Stimulated activated CD8-positive, alpha-beta memory T cell treated with anti-CD3 and anti-CD28 coated beads, Interleukin-7, amount 100 ng/mL, for 1 hour (primary cell): ENCODE data around the gene PERCC1.

Source experiments
- DNase-seq, 2 donors: peaks; one replicate each; pipeline ENCODE4 v3.0.0-alpha.2; 2020; ENCODE audit warnings: low read depth in 2 of 2

PERCC1 gene

DNA sequence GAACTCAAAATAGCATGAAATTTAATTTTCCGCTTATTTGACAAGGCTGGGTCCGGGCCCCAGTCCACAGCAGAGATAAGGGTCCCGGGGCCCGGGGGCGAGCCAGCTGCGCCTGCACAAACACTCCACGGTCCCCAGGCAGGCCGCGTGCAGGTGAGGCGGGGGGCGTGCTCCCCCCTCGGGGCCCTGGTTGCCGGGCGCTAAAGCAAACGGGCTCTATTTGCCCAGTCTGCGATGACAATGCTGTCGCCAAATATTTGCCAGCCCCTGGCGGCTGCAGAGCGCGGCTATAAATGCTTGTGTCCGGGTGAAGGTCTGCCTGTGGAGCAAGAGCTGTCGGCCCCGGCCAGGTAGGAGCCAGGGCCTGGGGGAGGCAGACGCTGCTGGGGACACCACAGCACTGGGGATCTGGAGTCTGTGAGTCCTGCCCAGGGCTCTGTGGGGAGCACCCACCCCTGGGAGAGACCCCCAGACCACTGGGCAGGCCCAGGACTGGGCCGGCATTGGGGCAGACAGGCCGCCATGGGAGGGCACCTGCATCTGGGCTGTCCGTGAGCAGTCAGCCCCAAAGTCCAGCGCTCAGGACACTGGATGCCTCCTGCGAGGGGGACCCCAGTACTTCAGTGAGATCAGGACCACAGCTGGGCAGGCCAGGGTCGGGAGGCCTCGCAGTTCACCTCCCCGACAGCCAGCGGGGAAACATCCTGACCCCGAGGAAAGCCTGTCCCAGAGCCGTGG lies at the start of gene PERCC1:
TSS of gene PERCC1 (plus strand) at position 320 of the 738 bp plus-strand sequence. CDS start 1,516 bp downstream, outside the sequence.
- DNase-seq, result no peak

GRCh38 chr16:1381612-1382406 lies 49.1 kb upstream of the PERCC1 start:
- DNase-seq, result no peak

- no peak for DNase-seq
Measured at GRCh38 chr16:1383556-1383955, 47.3 kb upstream of the PERCC1 start.

GRCh38 chr16:1385232-1385631 lies 45.6 kb upstream of the PERCC1 start:
- DNase-seq, result no peak

GRCh38 chr16:1387331-1387730 lies 43.5 kb upstream of the PERCC1 start:
- DNase-seq, result no peak

DNA sequence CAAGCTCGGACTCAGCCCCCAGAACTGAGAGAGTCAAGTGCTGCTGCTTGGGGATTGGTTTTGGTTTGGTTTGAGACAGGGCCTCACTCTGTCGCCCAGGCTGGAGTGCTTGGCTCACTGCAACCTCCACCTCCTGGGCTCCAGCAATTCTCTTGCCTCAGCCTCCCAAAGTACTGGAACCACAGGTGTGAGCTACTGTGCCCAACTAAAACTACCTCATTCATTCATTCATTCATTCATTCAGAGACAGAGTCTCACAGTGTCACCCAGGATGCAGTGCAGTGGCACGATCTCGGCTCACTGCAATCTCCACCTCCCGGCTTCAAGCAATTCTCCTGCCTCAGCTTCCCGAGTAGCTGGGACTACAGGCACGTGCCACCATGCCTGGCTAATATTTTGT lies 41.1 kb upstream of the PERCC1 start:
- DNase-seq, result no peak

DNA sequence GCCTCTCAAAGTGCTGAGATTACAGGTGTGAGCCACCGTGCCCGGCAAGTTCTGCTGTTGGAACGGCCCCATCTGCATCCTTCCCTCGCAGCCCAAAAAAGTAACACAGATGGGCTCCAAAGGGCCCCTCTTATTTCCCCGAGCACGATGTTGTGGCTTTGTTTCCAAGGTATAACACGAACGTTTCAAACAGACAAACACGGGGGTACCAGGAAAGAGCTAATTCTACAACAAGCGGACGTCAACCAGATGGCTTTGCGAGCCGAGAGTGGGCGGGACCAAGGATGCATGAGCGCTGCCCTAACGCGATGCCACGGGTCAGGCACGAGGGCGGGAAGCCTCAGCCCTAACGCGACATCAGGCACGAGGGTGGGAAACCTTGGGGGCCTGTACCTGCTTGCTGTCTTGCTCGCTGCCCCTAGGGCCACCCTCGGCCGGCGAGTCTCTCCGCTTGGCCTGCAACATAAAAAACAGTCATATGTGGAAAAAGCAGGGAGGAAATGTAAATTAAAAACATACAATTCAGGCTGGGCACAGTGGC lies 40.6 kb upstream of the PERCC1 start:
- no peak for DNase-seq

GRCh38 chr16:1392826-1393225 lies 38.1 kb upstream of the PERCC1 start:
- DNase-seq, result no peak

- no peak for DNase-seq
Measured at GRCh38 chr16:1393613-1394176, 37.2 kb upstream of the PERCC1 start.

GRCh38 chr16:1394367-1394951 lies 36.4 kb upstream of the PERCC1 start:
- DNase-seq, result no peak

- no peak for DNase-seq
Measured at GRCh38 chr16:1395444-1396031, 35.3 kb upstream of the PERCC1 start.

DNA sequence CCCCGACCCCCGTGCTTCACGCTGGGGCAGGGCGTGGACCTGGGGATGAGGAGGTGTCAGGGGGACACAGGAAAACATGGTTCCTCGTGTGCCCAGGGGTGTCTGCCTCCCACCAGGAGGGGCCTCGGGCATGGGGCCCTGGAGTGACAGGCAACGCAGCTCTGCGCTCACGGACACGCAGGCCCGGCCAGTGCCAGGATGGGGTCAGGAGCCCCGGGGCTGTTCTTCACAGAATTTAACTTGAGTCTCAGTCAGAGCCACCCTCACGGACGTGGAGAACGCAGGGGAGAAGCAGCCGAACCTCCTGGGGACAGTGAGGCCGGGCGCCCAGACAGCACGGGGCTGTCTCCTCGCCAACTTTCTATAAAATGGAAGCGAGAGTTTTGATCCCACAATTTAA lies 33.1 kb upstream of the PERCC1 start:
- no peak for DNase-seq

GRCh38 chr16:1398351-1398750 lies 32.5 kb upstream of the PERCC1 start:
- DNase-seq, result no peak

- DNase-seq, result no peak
Measured at GRCh38 chr16:1398826-1399581, 31.9 kb upstream of the PERCC1 start.

DNA sequence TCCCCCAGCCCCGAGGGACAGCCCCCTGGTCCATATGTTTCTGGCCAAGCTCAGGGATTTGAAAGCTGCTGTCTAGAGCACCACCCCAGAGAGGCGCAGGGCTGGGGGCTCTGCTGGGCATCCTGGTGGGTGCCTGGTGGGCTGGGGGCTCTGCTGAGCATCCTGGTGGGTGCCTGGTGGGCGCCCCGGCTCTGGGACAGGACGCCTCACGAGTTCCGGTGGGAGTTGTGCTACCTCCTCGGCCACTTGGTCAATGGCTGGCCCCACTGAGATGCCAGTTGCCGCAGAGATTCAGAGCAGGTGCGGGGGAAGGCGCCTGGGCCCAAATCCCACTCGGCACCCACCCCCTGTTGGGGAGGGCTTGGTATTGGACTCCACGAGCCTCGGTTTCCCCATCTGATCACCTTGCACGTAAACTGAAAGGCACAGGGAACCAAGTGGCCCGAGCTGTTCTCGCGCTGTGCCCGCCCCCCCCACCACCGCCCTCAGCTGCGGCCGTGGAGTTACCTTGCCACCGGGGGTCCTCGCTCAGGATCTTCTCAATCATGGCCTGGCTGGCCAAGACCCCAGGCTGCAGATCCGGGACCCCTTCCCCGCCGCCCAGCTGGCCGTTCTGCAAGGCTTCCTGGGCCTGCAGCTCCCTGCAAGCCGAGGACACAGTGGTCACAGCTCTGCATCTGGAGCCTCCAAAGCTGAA lies 29.7 kb upstream of the PERCC1 start:
- no peak for DNase-seq

DNA sequence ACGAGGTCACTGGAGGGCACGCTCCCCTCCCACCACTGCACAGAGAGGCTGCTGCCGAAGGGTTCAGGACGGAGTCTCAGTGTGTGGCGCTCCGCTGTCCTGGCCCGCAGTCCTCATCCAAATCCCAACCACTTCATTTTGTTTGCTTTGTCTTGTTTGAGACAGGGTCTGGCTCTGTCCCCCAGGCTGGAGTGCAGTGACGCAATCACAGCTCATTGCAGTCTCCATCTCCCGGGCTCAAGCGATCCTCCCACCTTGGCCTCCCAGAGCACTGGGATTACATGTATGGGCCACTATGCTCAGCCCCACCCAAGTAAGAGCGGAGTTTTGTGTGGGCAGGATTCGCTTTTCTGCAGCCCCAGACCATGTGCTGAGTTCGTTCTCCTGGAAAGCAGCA lies 29.1 kb upstream of the PERCC1 start:
- DNase-seq, result no peak

- DNase-seq, result no peak
Measured at GRCh38 chr16:1403036-1403435, 27.8 kb upstream of the PERCC1 start.

DNA sequence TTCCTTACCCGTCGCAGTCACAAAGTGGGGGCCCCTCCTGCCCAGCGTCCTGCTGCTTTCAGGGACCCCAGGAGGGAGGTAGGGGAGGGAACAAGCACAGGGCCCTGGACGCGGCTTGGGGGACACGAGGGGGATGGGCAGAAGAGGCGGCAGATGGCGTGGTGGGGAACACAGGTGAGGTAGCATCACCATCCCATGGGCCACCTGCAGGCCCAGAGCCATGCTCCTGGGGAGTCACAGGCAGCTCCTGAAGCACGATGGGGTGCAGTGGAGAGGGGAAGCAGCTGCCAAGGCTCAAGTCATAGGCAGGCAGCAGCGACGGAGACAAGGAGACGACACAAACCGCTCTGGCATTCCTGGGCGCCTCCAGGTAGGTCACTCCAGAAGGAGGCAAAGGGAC lies 27.1 kb upstream of the PERCC1 start:
- DNase-seq, result no peak

- no peak for DNase-seq
Measured at GRCh38 chr16:1407753-1408152, 23.1 kb upstream of the PERCC1 start.

DNA sequence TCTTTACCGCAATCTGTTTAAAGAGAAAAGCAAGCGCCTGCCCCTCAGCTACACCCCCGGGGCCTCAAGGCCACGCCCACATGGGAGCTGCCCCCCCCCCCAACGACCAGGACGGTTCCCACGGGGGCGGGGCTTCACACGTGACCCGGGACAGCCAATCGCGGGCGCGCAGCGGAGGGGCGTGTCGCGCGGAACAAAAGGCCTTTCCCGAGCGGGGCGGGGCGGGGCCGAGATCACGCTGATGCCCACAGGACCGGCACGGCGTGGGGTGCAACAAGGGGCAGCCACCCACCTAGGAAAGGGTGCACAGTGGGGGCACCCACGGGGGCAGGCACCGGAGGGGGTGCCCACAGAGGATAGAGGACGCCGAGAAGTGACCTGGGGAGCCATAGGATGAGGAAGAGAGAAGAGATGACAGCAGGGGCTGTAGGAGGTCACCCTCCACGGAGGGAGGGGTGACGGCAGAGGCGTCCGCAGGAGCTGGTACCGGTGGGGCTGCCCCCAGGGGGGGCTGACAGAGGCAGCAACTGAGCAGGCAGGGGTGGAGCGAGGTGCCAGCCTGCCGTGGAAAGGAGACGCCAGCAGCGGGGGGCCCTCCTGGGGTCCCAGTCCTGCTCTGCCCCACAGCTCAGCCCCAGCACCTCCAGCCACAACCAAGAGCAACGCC lies 22.6 kb upstream of the PERCC1 start:
- DNase-seq, result peak; percentile 94 to 96
